Fibroblast of lung (primary cell): ENCODE measurements around the gene SMC3. TPM values are rescaled to one million over a fixed set of nuclear protein-coding genes. Genes with fewer than 3 reads are reported as not detected.
"Not testable (repeated sequence)": the region's sequence is repeated elsewhere in the genome, so short reads cannot be mapped to it uniquely, and the experiment has no call there.

Experiments
- DNase-seq, 2 donors: peaks; one replicate each; pipeline versions ENCODE4 v3.0.0 to v3.0.0-alpha.2; 2010; ENCODE audit warnings: low read depth in 2 of 2
- H2AFZ ChIP-seq: 2 replicates; pipeline ENCODE4 v1.5.1; 2012; ENCODE audit warnings: low read length, control low read depth, inconsistent platforms
- H3K27ac ChIP-seq: 2 replicates; pipeline ENCODE4 v1.5.1; 2011; ENCODE audit warnings: low read length, control low read depth; ENCODE audit not compliant: insufficient read depth
- H3K27me3 ChIP-seq: 2 replicates; pipeline ENCODE4 v1.5.1; 2011; ENCODE audit warnings: mild to moderate bottlenecking, low read length; ENCODE audit not compliant: control insufficient read depth, insufficient read depth
- H3K36me3 ChIP-seq: 2 replicates; pipeline ENCODE4 v1.5.1; 2011; ENCODE audit warnings: low read length; ENCODE audit not compliant: control insufficient read depth, insufficient read depth
- H3K4me1 ChIP-seq: 2 replicates; pipeline ENCODE4 v1.5.1; 2011; ENCODE audit warnings: low read length; ENCODE audit not compliant: control insufficient read depth, insufficient read depth; ENCODE audit errors: extremely low read depth
- H3K4me2 ChIP-seq: 2 replicates; pipeline ENCODE4 v1.5.1; 2011; ENCODE audit warnings: low read length, control low read depth; ENCODE audit not compliant: insufficient read depth; ENCODE audit errors: extremely low read depth
- H3K4me3 ChIP-seq, 4 experiments: fragments of 200-600 bp in 1 of 4; sonication (generic) in 1 of 4; replicated peaks in 1 of 4; 2 replicates each; pipeline ENCODE4 v1.5.1; 2011 to 2016; ENCODE audit warnings: low read length in 4 of 4, low read depth in 3 of 4, mild to moderate bottlenecking in 3 of 4, control low read depth in 2 of 4, inconsistent platforms in 1 of 4, mixed read lengths in 1 of 4; ENCODE audit not compliant: insufficient read depth in 1 of 4; ENCODE audit errors: control extremely low read depth in 1 of 4
- H3K79me2 ChIP-seq: 2 replicates; pipeline ENCODE4 v1.5.1; 2012; ENCODE audit warnings: mild to moderate bottlenecking, low read length, inconsistent platforms; ENCODE audit not compliant: control insufficient read depth, insufficient read depth
- H3K9ac ChIP-seq: 2 replicates; pipeline ENCODE4 v1.5.1; 2011; ENCODE audit warnings: mild to moderate bottlenecking, low read length, control low read depth; ENCODE audit not compliant: insufficient read depth
- H3K9me3 ChIP-seq: 2 replicates; pipeline ENCODE4 v1.5.1; 2012; ENCODE audit warnings: low read depth, low read length; ENCODE audit not compliant: control insufficient read depth, insufficient read depth
- H4K20me1 ChIP-seq: 2 replicates; pipeline ENCODE4 v1.5.1; 2011; ENCODE audit warnings: low read length; ENCODE audit not compliant: control insufficient read depth, insufficient read depth; ENCODE audit errors: extremely low read depth
- EZH2 ChIP-seq: IDR thresholded peaks from 2 replicates; pipeline ENCODE4 v1.5.1; 2012; ENCODE audit warnings: low read length, control low read depth, mild to moderate bottlenecking; ENCODE audit errors: missing control alignments
- polyA plus RNA-seq, 2 donors: library from polyadenylated mRNA; depleted of rRNA in 1 of 2; stranded (reverse) in 1 of 2; unstranded in 1 of 2; fragments of >200 nt; gene quantifications; 2 replicates each; pipeline ENCODE4 v1.2.1, GENCODE V29; 2011 to 2012; ENCODE audit warnings: missing spikeins in 1 of 2
- total RNA-seq: library from RNA; depleted of rRNA; stranded (reverse); fragments of >200 nt; gene quantifications from 2 replicates; pipeline ENCODE4 v1.2.1, GENCODE V29; 2014
- TF ChIP-seq, protein P1 (sequence below), 2 donors: IDR thresholded peaks in 1 of 2; conservative IDR thresholded peaks in 1 of 2; 1 replicate in 1 of 2; 2 replicates in 1 of 2; pipeline ENCODE4 v1.5.1; 2011 to 2012; ENCODE audit warnings: low read length in 2 of 2, control low read depth in 1 of 2, inconsistent platforms in 1 of 2, low read depth in 1 of 2, mild to moderate bottlenecking in 1 of 2

Gene SMC3
- total and polyA plus RNA-seq, 2 donors (not counting 1 experiment from before 2014, with no cell fraction given), result 25.9 to 31.9 TPM

DNA sequence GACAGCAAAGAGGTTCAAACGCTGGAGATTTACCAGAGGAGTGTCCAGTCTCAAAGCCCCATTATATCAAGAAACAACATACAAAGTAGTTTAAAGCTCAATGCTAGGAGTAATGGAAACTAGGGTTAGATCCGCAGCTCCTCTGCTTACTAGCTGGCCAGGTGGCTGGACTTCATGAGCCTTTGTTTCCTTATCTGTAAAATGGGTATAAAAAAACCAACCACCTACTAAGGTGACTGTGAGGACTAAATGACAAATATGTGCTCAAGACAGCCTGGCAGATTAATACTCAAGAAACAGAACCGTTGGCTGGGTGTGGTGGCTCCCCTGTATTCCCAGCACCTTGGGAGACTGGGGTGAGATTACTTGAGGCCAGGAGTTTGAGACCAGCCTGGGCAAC lies 70.8 kb downstream of the SMC3 start:
- H3K27ac ChIP-seq, result no peak overlapping the region
- no peaks in the 10 kb centered on the region for H4K20me1 ChIP-seq
- peaks cover 26% of the 10 kb centered on the region for H3K27me3 ChIP-seq
- no peaks in the 10 kb centered on the region for H3K79me2 ChIP-seq
- no peak overlapping the region for H3K4me2 ChIP-seq
- DNase-seq, result no peak
- H2AFZ ChIP-seq, result no peak overlapping the region
- no peak overlapping the region for H3K4me3 ChIP-seq
- TF ChIP-seq, protein P1, sequence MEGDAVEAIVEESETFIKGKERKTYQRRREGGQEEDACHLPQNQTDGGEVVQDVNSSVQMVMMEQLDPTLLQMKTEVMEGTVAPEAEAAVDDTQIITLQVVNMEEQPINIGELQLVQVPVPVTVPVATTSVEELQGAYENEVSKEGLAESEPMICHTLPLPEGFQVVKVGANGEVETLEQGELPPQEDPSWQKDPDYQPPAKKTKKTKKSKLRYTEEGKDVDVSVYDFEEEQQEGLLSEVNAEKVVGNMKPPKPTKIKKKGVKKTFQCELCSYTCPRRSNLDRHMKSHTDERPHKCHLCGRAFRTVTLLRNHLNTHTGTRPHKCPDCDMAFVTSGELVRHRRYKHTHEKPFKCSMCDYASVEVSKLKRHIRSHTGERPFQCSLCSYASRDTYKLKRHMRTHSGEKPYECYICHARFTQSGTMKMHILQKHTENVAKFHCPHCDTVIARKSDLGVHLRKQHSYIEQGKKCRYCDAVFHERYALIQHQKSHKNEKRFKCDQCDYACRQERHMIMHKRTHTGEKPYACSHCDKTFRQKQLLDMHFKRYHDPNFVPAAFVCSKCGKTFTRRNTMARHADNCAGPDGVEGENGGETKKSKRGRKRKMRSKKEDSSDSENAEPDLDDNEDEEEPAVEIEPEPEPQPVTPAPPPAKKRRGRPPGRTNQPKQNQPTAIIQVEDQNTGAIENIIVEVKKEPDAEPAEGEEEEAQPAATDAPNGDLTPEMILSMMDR (conservative IDR thresholded peaks at IDR 0.05 in 1 of 2, IDR thresholded peaks at IDR 0.05 in 1 of 2; ENCODE audit: low read depth in 1 of 2, low read length in 2 of 2), result no peak
- no peak for TF ChIP-seq EZH2
- no peak overlapping the region for H3K9ac ChIP-seq
- H3K4me1 ChIP-seq, result no peaks in the 10 kb centered on the region
- H3K9me3 ChIP-seq, result no peaks in the 10 kb centered on the region
- no peaks in the 10 kb centered on the region for H3K36me3 ChIP-seq

DNA sequence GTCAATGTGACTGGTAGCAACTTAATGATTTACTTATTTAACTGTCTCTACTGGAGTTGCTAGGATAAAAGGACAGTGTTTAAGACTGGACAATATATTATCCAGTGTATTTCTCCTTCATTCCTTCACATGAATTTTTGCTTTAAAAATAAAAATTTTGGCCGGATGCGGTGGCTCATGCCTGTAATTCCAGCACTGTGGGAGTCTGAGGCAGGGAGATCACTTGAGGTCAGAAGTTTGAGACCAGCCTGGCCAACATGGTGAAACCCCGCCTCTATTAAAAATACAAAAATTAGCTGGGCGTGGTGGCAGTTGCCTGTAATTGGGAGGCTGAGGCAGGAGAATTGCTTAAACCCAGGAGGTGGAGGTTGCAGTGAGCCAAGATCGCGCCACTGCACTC lies 71.6 kb downstream of the SMC3 start:
- not testable (repeated sequence) for H2AFZ ChIP-seq, H3K4me2 ChIP-seq, DNase-seq, H3K36me3 ChIP-seq, H3K79me2 ChIP-seq, H3K9ac ChIP-seq, H3K9me3 ChIP-seq, H3K27ac ChIP-seq, H4K20me1 ChIP-seq, H3K4me1 ChIP-seq, H3K4me3 ChIP-seq
- peaks cover 31% of the 10 kb centered on the region for H3K27me3 ChIP-seq

- DNase-seq, H3K27ac ChIP-seq, H3K9me3 ChIP-seq, H4K20me1 ChIP-seq, H3K36me3 ChIP-seq, H3K4me2 ChIP-seq, H2AFZ ChIP-seq, H3K9ac ChIP-seq, H3K4me3 ChIP-seq, H3K4me1 ChIP-seq, H3K79me2 ChIP-seq: not testable (repeated sequence)
- H3K27me3 ChIP-seq, result peaks cover 32% of the 10 kb centered on the region
These were observed 72.4 kb downstream of the SMC3 start for GRCh38 chr10:110639858-110640257.

GRCh38 chr10:110641256-110641655 lies 73.8 kb downstream of the SMC3 start:
- H3K9ac ChIP-seq, result no peak overlapping the region
- no peaks in the 10 kb centered on the region for H3K36me3 ChIP-seq
- H3K4me2 ChIP-seq, result no peak overlapping the region
- peak in 1 of 2 donors; percentile 71 for DNase-seq
- H2AFZ ChIP-seq, result no peak overlapping the region
- no peaks in the 10 kb centered on the region for H3K9me3 ChIP-seq
- H3K79me2 ChIP-seq, result no peaks in the 10 kb centered on the region
- no peak for TF ChIP-seq EZH2
- TF ChIP-seq, protein P1 (conservative IDR thresholded peaks at IDR 0.05 in 1 of 2, IDR thresholded peaks at IDR 0.05 in 1 of 2; ENCODE audit: low read depth in 1 of 2, low read length in 2 of 2), result no peak
- peaks cover 39% of the 10 kb centered on the region for H3K27me3 ChIP-seq
- no peak overlapping the region for H3K4me3 ChIP-seq
- no peak overlapping the region for H3K27ac ChIP-seq
- H4K20me1 ChIP-seq, result no peaks in the 10 kb centered on the region
- H3K4me1 ChIP-seq, result no peaks in the 10 kb centered on the region
